GM12891 (cell line): Measurements from ENCODE around the gene NIPA2.

ENCODE experiments used
- POLR2A ChIP-seq: IDR thresholded peaks from 2 replicates; pipeline ENCODE4 v1.6.1; 2011; ENCODE audit warnings: low read depth, low read length, control low read depth
- POLR2AphosphoS5 ChIP-seq: IDR thresholded peaks from 2 replicates; pipeline ENCODE4 v1.6.1; 2011; ENCODE audit warnings: low read depth, low read length, control low read depth

GRCh38 chr15:22885120-22885519, 46.7 kb downstream of the NIPA2 start:
- TF ChIP-seq POLR2AphosphoS5: no peak
- TF ChIP-seq POLR2A: no peak
